H1 (cell line): ENCODE data around the gene CRACDL. TPM values are rescaled to one million over a fixed set of nuclear protein-coding genes. Genes with fewer than 3 reads are reported as not detected.

ENCODE experiments used
- CTCF ChIA-PET: fragments of 300-600 bp; sonication (Branson Sonifier 250); formaldehyde crosslinking; loops from one replicate; lab custom pipeline; 2021; ENCODE audit not compliant: partially characterized antibody; lab: Charles Lee
- POLR2A ChIA-PET: fragments of 300-600 bp; sonication (Branson Sonifier 250); formaldehyde crosslinking; loops from one replicate; lab custom pipeline; 2021; ENCODE audit warnings: inconsistent platforms; ENCODE audit not compliant: partially characterized antibody; lab: Charles Lee
- DNase-seq, 2 experiments: peaks; one replicate each; pipeline versions ENCODE4 v3.0.0 to v3.0.0-alpha.2; 2010 to 2022; ENCODE audit warnings: low spot score in 2 of 2, low read depth in 1 of 2, mixed read lengths in 1 of 2
- FAIRE-seq: peaks from 2 replicates; lab custom pipeline; 2011; peaks lifted over from hg19 to GRCh38; lab: Jason Lieb, UNC
- H2AFZ ChIP-seq: 2 replicates; pipeline ENCODE4 v1.8.1; 2012; ENCODE audit warnings: low read length, inconsistent platforms
- H2AK5ac ChIP-seq: 2 replicates; pipeline ENCODE4 v1.6.1; 2013; ENCODE audit warnings: low read depth, low read length
- H2BK120ac ChIP-seq: replicated peaks from 2 replicates; pipeline ENCODE3; 2013; ENCODE audit warnings: low read depth, low read length, inconsistent platforms
- H2BK12ac ChIP-seq: 2 replicates; pipeline ENCODE4 v1.6.1; 2013; ENCODE audit warnings: low read depth, low read length
- H2BK15ac ChIP-seq: 2 replicates; pipeline ENCODE4 v1.6.1; 2013; ENCODE audit warnings: low read length
- H2BK20ac ChIP-seq: 2 replicates; pipeline ENCODE4 v1.6.1; 2013; ENCODE audit warnings: low read length
- H2BK5ac ChIP-seq: 2 replicates; pipeline ENCODE4 v1.6.1; 2013; ENCODE audit warnings: low read depth, low read length
- H3K14ac ChIP-seq: 2 replicates; pipeline ENCODE4 v1.6.1; 2013; ENCODE audit warnings: inconsistent platforms; ENCODE audit not compliant: insufficient read length
- H3K18ac ChIP-seq: 2 replicates; pipeline ENCODE4 v1.6.1; 2013; ENCODE audit warnings: low read length; ENCODE audit errors: extremely low read depth
- H3K23ac ChIP-seq: 2 replicates; pipeline ENCODE4 v1.6.1; 2013; ENCODE audit warnings: inconsistent platforms; ENCODE audit not compliant: insufficient read length
- H3K23me2 ChIP-seq: 2 replicates; pipeline ENCODE4 v1.6.1; 2013; ENCODE audit warnings: low read depth, low read length
- H3K27ac ChIP-seq: 2 replicates; pipeline ENCODE4 v1.6.1; 2011; ENCODE audit warnings: low read depth, low read length, inconsistent platforms
- H3K27me3 ChIP-seq, 4 experiments: replicated peaks in 1 of 4; 1 replicate in 1 of 4; 2 replicates in 3 of 4; pipeline versions ENCODE4 v1.6.1 to v1.8.1; 2011 to 2013; ENCODE audit warnings: low read length in 3 of 4, mild to moderate bottlenecking in 3 of 4, inconsistent platforms in 2 of 4, mixed read lengths in 2 of 4, moderate library complexity in 1 of 4; ENCODE audit not compliant: control insufficient read depth in 3 of 4, insufficient read depth in 3 of 4; ENCODE audit errors: extremely low read depth in 1 of 4
- H3K36me3 ChIP-seq, 4 experiments: 2 replicates each; pipeline versions ENCODE4 v1.6.1 to v1.8.1; 2011 to 2013; ENCODE audit warnings: mild to moderate bottlenecking in 4 of 4, low read length in 3 of 4, moderate library complexity in 2 of 4, control low read depth in 1 of 4, inconsistent platforms in 1 of 4; ENCODE audit not compliant: insufficient read depth in 4 of 4, control insufficient read depth in 2 of 4
- H3K4ac ChIP-seq: replicated peaks from 2 replicates; pipeline ENCODE3; 2013; ENCODE audit warnings: low read length, low read depth, mixed read lengths, inconsistent platforms; ENCODE audit not compliant: insufficient read length
- H3K4me1 ChIP-seq, 4 experiments: replicated peaks in 1 of 4; 1 replicate in 1 of 4; 2 replicates in 3 of 4; pipeline versions ENCODE4 v1.6.1 to v1.8.1; 2011 to 2013; ENCODE audit warnings: low read length in 3 of 4, inconsistent platforms in 2 of 4, mixed read lengths in 1 of 4; ENCODE audit not compliant: insufficient read depth in 4 of 4, control insufficient read depth in 3 of 4
- H3K4me2 ChIP-seq, 2 experiments: 2 replicates each; pipeline versions ENCODE4 v1.6.1 to v1.8.1; 2011 to 2013; ENCODE audit warnings: low read depth in 2 of 2, low read length in 2 of 2, control low read depth in 1 of 2, inconsistent platforms in 1 of 2, mild to moderate bottlenecking in 1 of 2; ENCODE audit not compliant: insufficient read depth in 1 of 2
- H3K4me3 ChIP-seq, 4 experiments: fragments of 200-600, 300-600 bp in 1 of 4; sonication (generic), shearing (Covaris generic), sonication (Bioruptor Twin) in 1 of 4; 2 replicates each; pipeline versions ENCODE4 v1.5.1 to v1.8.1; 2011 to 2016; ENCODE audit warnings: low read length in 4 of 4, low read depth in 3 of 4, control low read depth in 2 of 4, inconsistent platforms in 2 of 4, mild to moderate bottlenecking in 2 of 4, mixed read lengths in 1 of 4, moderate library complexity in 1 of 4; ENCODE audit not compliant: insufficient read depth in 2 of 4; ENCODE audit errors: extremely low read depth in 1 of 4
- H3K56ac ChIP-seq: replicated peaks from 2 replicates; pipeline ENCODE3; 2013; ENCODE audit warnings: low read depth, mild to moderate bottlenecking, mixed read lengths, low read length, inconsistent platforms; ENCODE audit not compliant: insufficient read length
- H3K79me1 ChIP-seq: 2 replicates; pipeline ENCODE4 v1.6.1; 2013; ENCODE audit warnings: low read depth, low read length, control low read depth
- H3K79me2 ChIP-seq, 2 experiments: 2 replicates each; pipeline versions ENCODE4 v1.6.1 to v1.8.1; 2012 to 2013; ENCODE audit warnings: low read length in 2 of 2, mild to moderate bottlenecking in 2 of 2, inconsistent platforms in 1 of 2; ENCODE audit not compliant: insufficient read depth in 2 of 2, control insufficient read depth in 1 of 2
- H3K9ac ChIP-seq, 4 experiments: replicated peaks in 1 of 4; 1 replicate in 1 of 4; 2 replicates in 3 of 4; pipeline versions ENCODE4 v1.6.1 to v1.8.1; 2011 to 2013; ENCODE audit warnings: low read depth in 3 of 4, low read length in 3 of 4, control low read depth in 2 of 4, mild to moderate bottlenecking in 2 of 4, moderate library complexity in 2 of 4, inconsistent platforms in 1 of 4; ENCODE audit errors: extremely low read depth in 1 of 4
- H3K9me3 ChIP-seq, 2 experiments: 2 replicates each; pipeline versions ENCODE4 v1.6.1 to v1.8.1; 2012 to 2013; ENCODE audit warnings: mild to moderate bottlenecking in 2 of 2, moderate library complexity in 2 of 2, control low read depth in 1 of 2, inconsistent platforms in 1 of 2, low read depth in 1 of 2, low read length in 1 of 2, mixed read lengths in 1 of 2; ENCODE audit not compliant: insufficient read depth in 2 of 2
- H4K20me1 ChIP-seq, 2 experiments: replicated peaks in 1 of 2; 2 replicates each; pipeline versions ENCODE3 to v1.8.1; 2011 to 2013; ENCODE audit warnings: inconsistent platforms in 2 of 2, low read length in 2 of 2, mild to moderate bottlenecking in 1 of 2; ENCODE audit not compliant: insufficient read depth in 2 of 2, control insufficient read depth in 1 of 2
- H4K5ac ChIP-seq: 2 replicates; pipeline ENCODE4 v1.6.1; 2013; ENCODE audit warnings: low read length, low read depth, mixed read lengths, inconsistent platforms; ENCODE audit not compliant: insufficient read length
- H4K8ac ChIP-seq: 2 replicates; pipeline ENCODE4 v1.8.0; 2013; ENCODE audit warnings: mild to moderate bottlenecking, moderate library complexity, low read length, inconsistent platforms; ENCODE audit not compliant: insufficient read depth; ENCODE audit errors: extremely low read depth
- H4K91ac ChIP-seq: replicated peaks from 2 replicates; pipeline ENCODE3; 2013; ENCODE audit warnings: low read length, mixed read lengths, inconsistent platforms; ENCODE audit not compliant: insufficient read length
- ASH2L ChIP-seq: fragments of 200-600, 300-600 bp; sonication (generic); IDR thresholded peaks from one replicate; pipeline ENCODE4 v1.7.1; 2017; ENCODE audit warnings: low read length
- BACH1 ChIP-seq: IDR thresholded peaks from 2 replicates; pipeline ENCODE4 v1.6.1; 2012; ENCODE audit warnings: low read length, improper control_type of control experiment
- CEBPB ChIP-seq: IDR thresholded peaks from 2 replicates; pipeline ENCODE4 v1.6.1; 2012; ENCODE audit warnings: low read depth, low read length
- CHD2 ChIP-seq: IDR thresholded peaks from 2 replicates; pipeline ENCODE4 v1.6.1; 2012; ENCODE audit warnings: low read length, improper control_type of control experiment
- EGR1 ChIP-seq: IDR thresholded peaks from 2 replicates; pipeline ENCODE4 v1.6.1; 2011; ENCODE audit warnings: low read depth, low read length, borderline replicate concordance
- HDAC2 ChIP-seq, 2 experiments: fragments of 300-600 bp in 1 of 2; sonication (generic) in 1 of 2; IDR thresholded peaks; 2 replicates each; pipeline ENCODE4 v1.6.1; 2011 to 2012; ENCODE audit warnings: low read depth in 2 of 2, low read length in 2 of 2, mild to moderate bottlenecking in 2 of 2, moderate library complexity in 2 of 2, borderline replicate concordance in 1 of 2, inconsistent platforms in 1 of 2
- KDM5A ChIP-seq: fragments of 200-600 bp; IDR thresholded peaks from 2 replicates; pipeline ENCODE4 v1.7.1; 2012; ENCODE audit warnings: mild to moderate bottlenecking, low read length, inconsistent platforms, mixed read lengths
- MAX ChIP-seq: IDR thresholded peaks from 2 replicates; pipeline ENCODE4 v1.6.1; 2012; ENCODE audit warnings: inconsistent platforms
- PHF8 ChIP-seq: fragments of 200-600 bp; sonication (generic); conservative IDR thresholded peaks from 2 replicates; pipeline ENCODE4 v1.7.1; 2012; ENCODE audit warnings: low read depth, mild to moderate bottlenecking, inconsistent platforms, low read length, moderate library complexity
- SAP30 ChIP-seq: fragments of 300-600 bp; sonication (generic); IDR thresholded peaks from 2 replicates; pipeline ENCODE4 v1.7.1; 2012; ENCODE audit warnings: low read length, moderate library complexity, mild to moderate bottlenecking, inconsistent platforms; ENCODE audit not compliant: insufficient read depth, insufficient replicate concordance
- SIN3A ChIP-seq, 2 experiments: IDR thresholded peaks in 1 of 2; conservative IDR thresholded peaks in 1 of 2; 2 replicates each; pipeline ENCODE4 v1.6.1; 2011 to 2012; ENCODE audit warnings: low read length in 2 of 2, improper control_type of control experiment in 1 of 2, low read depth in 1 of 2, mild to moderate bottlenecking in 1 of 2
- SIX5 ChIP-seq: IDR thresholded peaks from 2 replicates; pipeline ENCODE4 v1.6.1; 2011; ENCODE audit warnings: mild to moderate bottlenecking, low read depth, low read length
- SP4 ChIP-seq: IDR thresholded peaks from 2 replicates; pipeline ENCODE4 v1.6.1; 2012; ENCODE audit warnings: low read length, inconsistent platforms
- TAF1 ChIP-seq: IDR thresholded peaks from 2 replicates; pipeline ENCODE4 v1.6.1; 2011; ENCODE audit warnings: mild to moderate bottlenecking, low read depth, low read length
- TCF12 ChIP-seq: IDR thresholded peaks from 2 replicates; pipeline ENCODE4 v1.6.1; 2011; ENCODE audit warnings: low read depth, mild to moderate bottlenecking, low read length
- whole genome bisulfite sequencing, 2 experiments: shearing (Covaris generic) in 1 of 2; methylation state at CpG; one replicate each; pipeline versions ENCODE4 v1.1.6 to v1.1.7; 2013 to 2015; ENCODE audit warnings: low lambda C conversion rate in 2 of 2, mixed read lengths in 2 of 2, inconsistent platforms in 1 of 2, low coverage in 1 of 2, missing lambda C conversion rate in 1 of 2; ENCODE audit not compliant: insufficient replicate concordance in 2 of 2, insufficient coverage in 1 of 2, insufficient read length in 1 of 2; ENCODE audit errors: extremely low coverage in 1 of 2, missing lambda C conversion rate in 1 of 2; 5-methylcytosine and 5-hydroxymethylcytosine counted together
- polyA plus RNA-seq, 7 experiments: library from polyadenylated mRNA; depleted of rRNA in 3 of 7; stranded (reverse) in 5 of 7; unstranded in 2 of 7; fragments of >200 nt in 5 of 7; fragments of 200-250 nt in 2 of 7; gene quantifications; 1 replicate in 5 of 7; 2 replicates in 1 of 7; 4 replicates in 1 of 7; pipeline versions ENCODE4 v1.2.1 to v1.2.3, GENCODE V29; 2011 to 2013; ENCODE audit warnings: missing spikeins in 2 of 7, mixed read lengths in 2 of 7
- total RNA-seq: library from RNA; stranded (reverse); fragmentation: NEBNext Ultra II Directional; extraction: Animal tissue kit (Norgen Biotek cat#: 25700); gene quantifications from 2 replicates; pipeline ENCODE4 v1.2.1, GENCODE V29; 2021

The CRACDL gene
- total and polyA plus RNA-seq, 2 of the 8 experiments (the other 6 are each of a cell fraction or from before 2014, with no cell fraction given) = 0.07 to 0.38 TPM

GRCh38 chr2:98893911-98894321, 42.1 kb downstream of the CRACDL start:
- H4K91ac ChIP-seq = no peak overlapping the region
- H3K9ac ChIP-seq = no peak overlapping the region
- H3K27me3 ChIP-seq = no peaks in the 10 kb centered on the region
- no peaks in the 10 kb centered on the region for H3K36me3 ChIP-seq
- H3K27ac ChIP-seq = no peak overlapping the region
- H3K9me3 ChIP-seq = no peaks in the 10 kb centered on the region
- no peaks in the 10 kb centered on the region for H3K23me2 ChIP-seq
- no peak overlapping the region for H3K4me2 ChIP-seq
- CTCF ChIA-PET = interaction anchor here (0.5 to 1.3 kb wide), 3 partner anchors 9 to 80 kb away, joined by 3 to 4 read pairs (median 3); no protein-coding TSS in a partner anchor
- no peak overlapping the region for H3K23ac ChIP-seq
- no peaks in the 10 kb centered on the region for H3K79me2 ChIP-seq
- H2AK5ac ChIP-seq = no peak overlapping the region
- no peak overlapping the region for H3K14ac ChIP-seq
- H3K56ac ChIP-seq = no peak overlapping the region
- H4K8ac ChIP-seq = peak overlapping the region; percentile 62; the same call in 1 of the 2 replicates
- no peak overlapping the region for H3K4me3 ChIP-seq
- FAIRE-seq (no peak), DNase-seq (no peak)
- no peak overlapping the region for H2BK20ac ChIP-seq
- no peak overlapping the region for H4K5ac ChIP-seq
- no peak overlapping the region for H2BK15ac ChIP-seq
- no peak overlapping the region; the same call in 1 of the 2 replicates for H2AFZ ChIP-seq
- no peak overlapping the region; the same call in 1 of the 2 replicates for H3K18ac ChIP-seq
- no peak overlapping the region for H2BK5ac ChIP-seq
- H2BK12ac ChIP-seq = no peak overlapping the region
- H4K20me1 ChIP-seq = no peaks in the 10 kb centered on the region
- H2BK120ac ChIP-seq = no peak overlapping the region
- POLR2A ChIA-PET = no interaction called here
- 84% methylated on average over 10 of the region's 10 CpGs; no CpG with 5 or more reads in 1 of the 2 experiments for WGBS, 2 experiments
- H3K4me1 ChIP-seq = no peaks in the 10 kb centered on the region
- no peaks in the 10 kb centered on the region for H3K79me1 ChIP-seq
- no peak overlapping the region for H3K4ac ChIP-seq
- TF ChIP-seq SP4 = no peak
- no peak for TF ChIP-seq TAF1
- TF ChIP-seq EGR1 = no peak
- no peak for TF ChIP-seq MAX
- TF ChIP-seq SIN3A (conservative IDR thresholded peaks at IDR 0.05 in 1 of 2, IDR thresholded peaks at IDR 0.05 in 1 of 2; ENCODE audit: low read depth in 1 of 2, low read length in 2 of 2) = no peak
- no peak for TF ChIP-seq BACH1
- TF ChIP-seq SAP30 = no peak
- TF ChIP-seq ASH2L = no peak
- TF ChIP-seq CHD2 = no peak
- no peak for TF ChIP-seq CEBPB
- no peak for TF ChIP-seq HDAC2 (IDR thresholded peaks at IDR 0.05; ENCODE audit: borderline replicate concordance in 1 of 2, low read depth in 2 of 2, low read length in 2 of 2)
- no peak for TF ChIP-seq TCF12
- no peak for TF ChIP-seq KDM5A
- TF ChIP-seq PHF8 = no peak
- TF ChIP-seq SIX5 = no peak
